GM12872 (cell line): Measurements from ENCODE around the gene KCP.
A peak's percentile ranks its signal among the peaks of the same experiment; 100 is the strongest.

Experiments used
- CTCF ChIP-seq: IDR thresholded peaks from 3 replicates; pipeline ENCODE4 v1.5.1; 2011; ENCODE audit warnings: low read depth, mild to moderate bottlenecking, low read length, moderate library complexity; ENCODE audit not compliant: insufficient read depth

KCP gene

GRCh38 chr7:128871050-128871449 is 39.5 kb downstream of the KCP start:
- no peak for TF ChIP-seq CTCF

GRCh38 chr7:128869944-128870285 is 40.6 kb downstream of the KCP start:
- TF ChIP-seq CTCF = 0 out of 3 replicates have a peak, but pooled peaks have one; percentile 8

- 0 out of 3 replicates have a peak, but pooled peaks have one; percentile 2 for TF ChIP-seq CTCF
Observed at GRCh38 chr7:128869138-128869943, 41.2 kb downstream of the KCP start.

- TF ChIP-seq CTCF = no peak
Observed at GRCh38 chr7:128868624-128869137, 41.8 kb downstream of the KCP start.

GRCh38 chr7:128867842-128868623 is 42.5 kb downstream of the KCP start:
- TF ChIP-seq CTCF = no peak

GRCh38 chr7:128867241-128867640 is 43.3 kb downstream of the KCP start:
- no peak for TF ChIP-seq CTCF
